IMR-90 (cell line): ENCODE data around the gene HLA-DQB1. TPM values are rescaled to one million over a fixed set of nuclear protein-coding genes. Genes with fewer than 3 reads are reported as not detected.

Experiments
- ATAC-seq: fragments of 200-7000 bp; cut with Tn5 transposase; 2 replicates; pipeline ENCODE4 v1.9.1; 2020; ENCODE audit warnings: low read depth, mild to moderate bottlenecking, moderate library complexity
- BruUV-seq: library from RNA; stranded (reverse); fragments of 400-500 nt; replicated peaks from 2 replicates; lab custom pipeline; 2021; lab: Mats Ljungman, UMichigan
- CTCF ChIA-PET: fragments of 300-600 bp; formaldehyde crosslinking; extraction: SDS; loops from one replicate; lab custom pipeline; 2021; ENCODE audit warnings: antibody characterized with exemption; lab: Yijun Ruan, JAX
- POLR2A ChIA-PET: fragments of 300-600 bp; sonication (Branson Sonifier 250); formaldehyde crosslinking; loops from one replicate; lab custom pipeline; 2022; ENCODE audit warnings: antibody characterized with exemption; ENCODE audit not compliant: unreplicated experiment; lab: Charles Lee
- DNase-seq: peaks from one replicate; pipeline ENCODE4 v3.0.0; 2013
- H2AFZ ChIP-seq: replicated peaks from 2 replicates; pipeline ENCODE3; 2013; ENCODE audit warnings: low read length, mild to moderate bottlenecking; ENCODE audit not compliant: poor library complexity
- H2AK5ac ChIP-seq: 2 replicates; pipeline ENCODE4 v1.6.1; 2013; ENCODE audit warnings: low read depth, low read length, inconsistent platforms
- H2AK9ac ChIP-seq: replicated peaks from 2 replicates; pipeline ENCODE3; 2013; ENCODE audit warnings: mild to moderate bottlenecking, low read depth, low read length, moderate library complexity; ENCODE audit not compliant: poor library complexity
- H2BK120ac ChIP-seq: 2 replicates; pipeline ENCODE4 v1.6.1; 2013; ENCODE audit warnings: low read depth, low read length, inconsistent platforms
- H2BK15ac ChIP-seq: 3 replicates; pipeline ENCODE4 v1.6.1; 2013; ENCODE audit warnings: low read depth, low read length, inconsistent platforms
- H2BK20ac ChIP-seq: 2 replicates; pipeline ENCODE4 v1.6.1; 2013; ENCODE audit warnings: low read depth, mild to moderate bottlenecking, inconsistent platforms, low read length, moderate library complexity
- H2BK5ac ChIP-seq: 2 replicates; pipeline ENCODE4 v1.6.1; 2013; ENCODE audit warnings: mild to moderate bottlenecking, low read depth, low read length, inconsistent platforms; ENCODE audit not compliant: poor library complexity, severe bottlenecking
- H3K14ac ChIP-seq: replicated peaks from 2 replicates; pipeline ENCODE4 v1.6.1; 2013; ENCODE audit warnings: low read depth, low read length, inconsistent platforms
- H3K18ac ChIP-seq: 2 replicates; pipeline ENCODE4 v1.6.1; 2013; ENCODE audit warnings: low read depth, low read length, control low read depth
- H3K23ac ChIP-seq: 2 replicates; pipeline ENCODE4 v1.6.1; 2013; ENCODE audit warnings: low read depth, low read length, inconsistent platforms
- H3K27ac ChIP-seq: 2 replicates; pipeline ENCODE4 v1.5.1; 2013; ENCODE audit warnings: mild to moderate bottlenecking, control low read depth, low read length; ENCODE audit not compliant: insufficient read depth
- H3K27me3 ChIP-seq: 2 replicates; pipeline ENCODE4 v1.6.1; 2013; ENCODE audit warnings: low read length; ENCODE audit not compliant: control insufficient read depth, insufficient read depth
- H3K36me3 ChIP-seq: 2 replicates; pipeline ENCODE4 v1.6.1; 2013; ENCODE audit warnings: low read length, mixed read lengths; ENCODE audit not compliant: control insufficient read depth, insufficient read depth
- H3K4ac ChIP-seq: 2 replicates; pipeline ENCODE4 v1.6.1; 2013; ENCODE audit warnings: low read depth, low read length, inconsistent platforms
- H3K4me1 ChIP-seq: 2 replicates; pipeline ENCODE4 v1.6.1; 2013; ENCODE audit warnings: low read length, mixed read lengths; ENCODE audit not compliant: control insufficient read depth, insufficient read depth
- H3K4me2 ChIP-seq: 2 replicates; pipeline ENCODE4 v1.6.1; 2013; ENCODE audit warnings: low read depth, mild to moderate bottlenecking, control low read depth, low read length, moderate library complexity
- H3K4me3 ChIP-seq: 2 replicates; pipeline ENCODE4 v1.5.1; 2013; ENCODE audit warnings: low read depth, mild to moderate bottlenecking, control low read depth, low read length, moderate library complexity; ENCODE audit not compliant: insufficient read depth
- H3K56ac ChIP-seq: 2 replicates; pipeline ENCODE4 v1.6.1; 2013; ENCODE audit warnings: low read length, inconsistent platforms; ENCODE audit not compliant: insufficient read depth; ENCODE audit errors: extremely low read depth
- H3K79me1 ChIP-seq, 2 experiments: 2 replicates each; pipeline ENCODE4 v1.6.1; 2013; ENCODE audit warnings: low read length in 2 of 2, inconsistent platforms in 1 of 2, low read depth in 1 of 2
- H3K9ac ChIP-seq: 2 replicates; pipeline ENCODE4 v1.6.1; 2013; ENCODE audit warnings: low read depth, low read length, control low read depth
- H3K9me1 ChIP-seq: 2 replicates; pipeline ENCODE4 v1.6.1; 2013; ENCODE audit warnings: low read length, inconsistent platforms; ENCODE audit not compliant: insufficient read depth
- H3K9me3 ChIP-seq: 2 replicates; pipeline ENCODE4 v1.6.1; 2013; ENCODE audit warnings: low read length; ENCODE audit not compliant: control insufficient read depth, insufficient read depth
- H4K20me1 ChIP-seq: 2 replicates; pipeline ENCODE4 v1.6.1; 2013; ENCODE audit warnings: low read length, inconsistent platforms; ENCODE audit not compliant: insufficient read depth
- H4K5ac ChIP-seq: 2 replicates; pipeline ENCODE4 v1.6.1; 2013; ENCODE audit warnings: mild to moderate bottlenecking, low read depth, low read length, control low read depth
- H4K8ac ChIP-seq, 2 experiments: 2 replicates each; pipeline ENCODE4 v1.6.1; 2013; ENCODE audit warnings: low read depth in 2 of 2, low read length in 2 of 2, control low read depth in 1 of 2, inconsistent platforms in 1 of 2
- H4K91ac ChIP-seq: 2 replicates; pipeline ENCODE4 v1.6.1; 2013; ENCODE audit warnings: low read depth, low read length, inconsistent platforms; ENCODE audit not compliant: insufficient read depth
- BHLHE40 ChIP-seq: fragments of 150-350 bp; IDR thresholded peaks from 2 replicates; pipeline ENCODE4 v1.6.1; 2016; ENCODE audit warnings: mild to moderate bottlenecking, low read depth, low read length
- CEBPB ChIP-seq: IDR thresholded peaks from 2 replicates; pipeline ENCODE4 v1.6.1; 2012; ENCODE audit warnings: low read depth, low read length, improper control_type of control experiment
- CHD1 ChIP-seq: IDR thresholded peaks from 2 replicates; pipeline ENCODE4 v1.6.1; 2012; ENCODE audit warnings: low read depth, low read length, improper control_type of control experiment
- CTCF ChIP-seq: conservative IDR thresholded peaks from 2 replicates; pipeline ENCODE4 v1.5.1; 2012; ENCODE audit warnings: mild to moderate bottlenecking, low read depth, low read length, improper control_type of control experiment
- ELK1 ChIP-seq: fragments of 150-350 bp; IDR thresholded peaks from 2 replicates; pipeline ENCODE4 v1.6.1; 2016; ENCODE audit warnings: low read depth, mild to moderate bottlenecking, low read length, moderate library complexity, borderline replicate concordance
- FOS ChIP-seq: fragments of 150-350 bp; IDR thresholded peaks from 2 replicates; pipeline ENCODE4 v1.6.1; 2016; ENCODE audit warnings: low read depth, low read length
- MAFK ChIP-seq: IDR thresholded peaks from 2 replicates; pipeline ENCODE4 v1.6.1; 2012; ENCODE audit warnings: low read depth, low read length, improper control_type of control experiment
- MAZ ChIP-seq: IDR thresholded peaks from 2 replicates; pipeline ENCODE4 v1.6.1; 2012; ENCODE audit warnings: low read depth, mild to moderate bottlenecking, low read length, improper control_type of control experiment, moderate library complexity, borderline replicate concordance
- MXI1 ChIP-seq: IDR thresholded peaks from 2 replicates; pipeline ENCODE4 v1.6.1; 2012; ENCODE audit warnings: low read depth, mild to moderate bottlenecking, low read length, moderate library complexity, borderline replicate concordance
- NFE2L2 ChIP-seq: fragments of 150-350 bp; IDR thresholded peaks from 2 replicates; pipeline ENCODE4 v1.6.1; 2016; ENCODE audit warnings: low read depth, mild to moderate bottlenecking, low read length
- POLR2A ChIP-seq: IDR thresholded peaks from 2 replicates; pipeline ENCODE4 v1.6.1; 2012; ENCODE audit warnings: mild to moderate bottlenecking, low read depth, low read length
- RAD21 ChIP-seq: IDR thresholded peaks from 2 replicates; pipeline ENCODE4 v1.6.1; 2012; ENCODE audit warnings: low read length, improper control_type of control experiment
- RCOR1 ChIP-seq: IDR thresholded peaks from 2 replicates; pipeline ENCODE4 v1.6.1; 2012; ENCODE audit warnings: mild to moderate bottlenecking, low read length, improper control_type of control experiment; ENCODE audit not compliant: insufficient replicate concordance
- RFX5 ChIP-seq: IDR thresholded peaks from 2 replicates; pipeline ENCODE4 v1.8.0; 2012; ENCODE audit warnings: low read depth, mild to moderate bottlenecking, low read length, moderate library complexity
- SMC3 ChIP-seq: fragments of 150-350 bp; IDR thresholded peaks from 2 replicates; pipeline ENCODE4 v1.6.1; 2016; ENCODE audit warnings: low read depth, mild to moderate bottlenecking, antibody characterized with exemption, low read length, moderate library complexity
- WGBS, 2 experiments: methylation state at CpG; one replicate each; pipeline versions ENCODE4 v1.1.5 to v1.1.7; 2013; ENCODE audit warnings: missing lambda C conversion rate in 2 of 2; ENCODE audit not compliant: insufficient read length in 1 of 2; ENCODE audit errors: extremely low coverage in 2 of 2; 5-methylcytosine and 5-hydroxymethylcytosine counted together
- dilution Hi-C: fragments of 300-500 bp; cut with HindIII; formaldehyde crosslinking; loops from one replicate; pipeline ENCODE4 v1.14.3; 2018; ENCODE audit warnings: low sequenced_read_pairs; ENCODE audit not compliant: unreplicated experiment
- in situ Hi-C: fragments of 300-500 bp; cut with MboI; formaldehyde crosslinking; loops from 3 replicates; pipeline ENCODE4 v1.14.3; 2019; ENCODE audit warnings: low sequenced_read_pairs, inconsistent platforms, mixed read lengths
- intact Hi-C: fragments of 100-400 bp; cut with micrococcal nuclease; formaldehyde crosslinking; loops from 2 replicates; pipeline ENCODE4 v1.10.0; 2022
- polyA plus RNA-seq, 3 experiments: library from polyadenylated mRNA; depleted of rRNA; stranded (reverse); fragments of >200 nt; gene quantifications; 2 replicates each; pipeline ENCODE4 v1.2.3, GENCODE V29; 2012; ENCODE audit warnings: low replicate concordance in 1 of 3
- total RNA-seq: library from RNA; depleted of rRNA; stranded (reverse); fragments of >200 nt; gene quantifications from 2 replicates; pipeline ENCODE4 v1.2.3, GENCODE V29; 2012

Gene HLA-DQB1
- total and polyA plus RNA-seq, 2 of the 4 experiments (the other 2 are of a cell fraction) = not detected

- H2BK5ac ChIP-seq = no peak overlapping the region
- ChIA-PET POLR2A (no interaction called here), CTCF (no interaction called here)
- in situ Hi-C loops (no loop called here), intact Hi-C loops (no loop called here), dilution Hi-C loops (no loop called here)
- H3K9ac ChIP-seq = no peak overlapping the region
- no TSS peak for BruUV-seq
- H2BK15ac ChIP-seq = no peak overlapping the region
- DNase-seq (no peak), ATAC-seq (no peak)
- no peak overlapping the region for H2BK120ac ChIP-seq
- no peak overlapping the region for H3K4me3 ChIP-seq
- no peaks in the 10 kb centered on the region for H3K4me1 ChIP-seq
- TF ChIP-seq POLR2A (no peak), ELK1 (no peak), MAFK (no peak), CHD1 (no peak), MXI1 (no peak), RAD21 (no peak), FOS (no peak), RCOR1 (no peak), SMC3 (no peak), BHLHE40 (no peak), NFE2L2 (no peak), CEBPB (no peak), CTCF (no peak), RFX5 (no peak), MAZ (no peak)
- H2AK5ac ChIP-seq = no peak overlapping the region
- H3K4me2 ChIP-seq = no peak overlapping the region
- H3K36me3 ChIP-seq = no peaks in the 10 kb centered on the region
- no peaks in the 10 kb centered on the region for H3K27me3 ChIP-seq
- H3K14ac ChIP-seq = no peak overlapping the region
- H2AK9ac ChIP-seq = no peak overlapping the region
- H3K18ac ChIP-seq = no peak overlapping the region
- no peak overlapping the region for H3K56ac ChIP-seq
- H3K9me3 ChIP-seq = no peaks in the 10 kb centered on the region
- no peak overlapping the region for H2BK20ac ChIP-seq
- H2AFZ ChIP-seq = no peak overlapping the region
- no peaks in the 10 kb centered on the region for H3K9me1 ChIP-seq
- H3K79me1 ChIP-seq = no peaks in the 10 kb centered on the region
- H4K5ac ChIP-seq = no peak overlapping the region
- no peak overlapping the region for H3K4ac ChIP-seq
- H4K91ac ChIP-seq = no peak overlapping the region
- H3K23ac ChIP-seq = no peak overlapping the region
- H3K27ac ChIP-seq = no peak overlapping the region
- WGBS, 2 experiments = no CpG with 5 or more reads among the region's 3 CpGs
- no peaks in the 10 kb centered on the region for H4K20me1 ChIP-seq
- H4K8ac ChIP-seq = no peak overlapping the region
Observed at GRCh38 chr6:32621372-32621771, 45.1 kb downstream of the HLA-DQB1 start.
